H9 (cell line): ENCODE results near the gene KAT6B. TPM values are rescaled to one million over a fixed set of nuclear protein-coding genes. Genes with fewer than 3 reads are reported as not detected.

Experiments
- DNase-seq: peaks from one replicate; pipeline ENCODE4 v3.0.0-alpha.2; 2017
- H2AFZ ChIP-seq: one replicate; pipeline ENCODE4 v1.6.1; 2013; ENCODE audit warnings: mild to moderate bottlenecking, low read length, control low read depth, moderate library complexity
- H2AK5ac ChIP-seq: 2 replicates; pipeline ENCODE4 v1.6.1; 2013; ENCODE audit warnings: low read length, control low read depth, mixed read lengths; ENCODE audit not compliant: insufficient read length
- H2BK120ac ChIP-seq: one replicate; pipeline ENCODE4 v1.6.1; 2013; ENCODE audit warnings: low read depth, mild to moderate bottlenecking, low read length, control low read depth, inconsistent platforms; ENCODE audit not compliant: poor library complexity, severe bottlenecking
- H2BK12ac ChIP-seq: 2 replicates; pipeline ENCODE4 v1.6.1; 2013; ENCODE audit warnings: low read length, control low read depth, mixed read lengths, low read depth; ENCODE audit not compliant: insufficient read length
- H2BK15ac ChIP-seq: 2 replicates; pipeline ENCODE4 v1.6.1; 2013; ENCODE audit warnings: low read depth, low read length, control low read depth
- H2BK20ac ChIP-seq: one replicate; pipeline ENCODE4 v1.6.1; 2013; ENCODE audit warnings: low read depth, mild to moderate bottlenecking, low read length, control low read depth, inconsistent platforms; ENCODE audit not compliant: poor library complexity, severe bottlenecking
- H2BK5ac ChIP-seq: 2 replicates; pipeline ENCODE4 v1.6.1; 2013; ENCODE audit warnings: low read length, control low read depth, mixed read lengths; ENCODE audit not compliant: insufficient read length
- H3K14ac ChIP-seq: 2 replicates; pipeline ENCODE4 v1.6.1; 2013; ENCODE audit warnings: low read length, control low read depth; ENCODE audit not compliant: insufficient read depth
- H3K18ac ChIP-seq: 2 replicates; pipeline ENCODE4 v1.6.1; 2013; ENCODE audit warnings: low read depth, mild to moderate bottlenecking, mixed read lengths, low read length, control low read depth; ENCODE audit not compliant: insufficient read length
- H3K23ac ChIP-seq: 2 replicates; pipeline ENCODE4 v1.6.1; 2013; ENCODE audit warnings: low read length, control low read depth, mixed read lengths, low read depth; ENCODE audit not compliant: insufficient read length
- H3K23me2 ChIP-seq: 2 replicates; pipeline ENCODE4 v1.6.1; 2013; ENCODE audit warnings: low read depth, mild to moderate bottlenecking, mixed read lengths, low read length, control low read depth; ENCODE audit not compliant: insufficient read length, poor library complexity, severe bottlenecking
- H3K27ac ChIP-seq: 2 replicates; pipeline ENCODE4 v1.5.1; 2013; ENCODE audit warnings: low read length, control low read depth, mixed read lengths, low read depth; ENCODE audit not compliant: insufficient read length
- H3K27me3 ChIP-seq: 2 replicates; pipeline ENCODE4 v1.6.1; 2013; ENCODE audit warnings: low read length, control low read depth, inconsistent platforms; ENCODE audit not compliant: insufficient read depth
- H3K4ac ChIP-seq: 2 replicates; pipeline ENCODE4 v1.6.1; 2013; ENCODE audit warnings: low read depth, mild to moderate bottlenecking, control low read depth, inconsistent platforms, low read length, moderate library complexity
- H3K4me1 ChIP-seq: 2 replicates; pipeline ENCODE4 v1.6.1; 2013; ENCODE audit warnings: low read length, control low read depth, inconsistent platforms; ENCODE audit not compliant: insufficient read depth
- H3K4me2 ChIP-seq: 2 replicates; pipeline ENCODE4 v1.6.1; 2013; ENCODE audit warnings: low read length, control low read depth, mixed read lengths; ENCODE audit not compliant: insufficient read length, insufficient read depth
- H3K56ac ChIP-seq: 2 replicates; pipeline ENCODE4 v1.6.1; 2013; ENCODE audit warnings: low read depth, mild to moderate bottlenecking, mixed read lengths, low read length, control low read depth; ENCODE audit not compliant: insufficient read length
- H3K79me1 ChIP-seq: 2 replicates; pipeline ENCODE4 v1.6.1; 2013; ENCODE audit warnings: low read depth, mild to moderate bottlenecking, moderate library complexity, low read length, control low read depth, inconsistent platforms; ENCODE audit not compliant: insufficient read depth, poor library complexity, severe bottlenecking
- H3K79me2 ChIP-seq: 2 replicates; pipeline ENCODE4 v1.6.1; 2013; ENCODE audit warnings: low read length, control low read depth, inconsistent platforms; ENCODE audit not compliant: insufficient read depth
- H3K9ac ChIP-seq: 2 replicates; pipeline ENCODE4 v1.6.1; 2013; ENCODE audit warnings: low read length, control low read depth, mixed read lengths; ENCODE audit not compliant: insufficient read length; ENCODE audit errors: extremely low read depth
- H3K9me3 ChIP-seq: one replicate; pipeline ENCODE4 v1.6.1; 2013; ENCODE audit warnings: low read depth, low read length, inconsistent platforms; ENCODE audit not compliant: control insufficient read depth
- H3T11ph ChIP-seq: one replicate; pipeline ENCODE4 v1.6.1; 2013; ENCODE audit warnings: mild to moderate bottlenecking, low read length, control low read depth, inconsistent platforms
- H4K20me1 ChIP-seq: one replicate; pipeline ENCODE4 v1.6.1; 2013; ENCODE audit not compliant: control insufficient read depth, insufficient read length, insufficient read depth
- H4K5ac ChIP-seq: 2 replicates; pipeline ENCODE4 v1.6.1; 2013; ENCODE audit warnings: low read depth, mild to moderate bottlenecking, mixed read lengths, low read length, control low read depth; ENCODE audit not compliant: insufficient read length
- H4K8ac ChIP-seq: replicated peaks from 2 replicates; pipeline ENCODE4 v1.6.1; 2013; ENCODE audit warnings: low read length, control low read depth, mixed read lengths, low read depth; ENCODE audit not compliant: insufficient read length
- H4K91ac ChIP-seq: 2 replicates; pipeline ENCODE4 v1.6.1; 2013; ENCODE audit warnings: low read depth, mild to moderate bottlenecking, moderate library complexity, mixed read lengths, low read length, control low read depth; ENCODE audit not compliant: insufficient read length
- H3K27ac Mint-ChIP-seq, 3 experiments: 2 replicates in 2 of 3; 3 replicates in 1 of 3; pipeline ENCODE4 v1.8.0; 2020 to 2021; ENCODE audit warnings: mixed read lengths in 3 of 3, mild to moderate bottlenecking in 1 of 3, moderate library complexity in 1 of 3
- H3K27me3 Mint-ChIP-seq: 2 replicates; pipeline ENCODE4 v1.8.0; 2021; ENCODE audit warnings: low read depth, mild to moderate bottlenecking, moderate library complexity, mixed read lengths
- H3K36me3 Mint-ChIP-seq, 3 experiments: 2 replicates in 2 of 3; 3 replicates in 1 of 3; pipeline ENCODE4 v1.8.0; 2020 to 2021; ENCODE audit warnings: low read depth in 3 of 3, mixed read lengths in 3 of 3; ENCODE audit not compliant: insufficient read depth in 1 of 3
- H3K4me1 Mint-ChIP-seq, 2 experiments: 2 replicates each; pipeline ENCODE4 v1.8.0; 2020; ENCODE audit warnings: mixed read lengths in 2 of 2
- H3K4me3 Mint-ChIP-seq, 2 experiments: 2 replicates in 1 of 2; 3 replicates in 1 of 2; pipeline ENCODE4 v1.8.0; 2020 to 2021; ENCODE audit warnings: mild to moderate bottlenecking in 2 of 2, mixed read lengths in 2 of 2, moderate library complexity in 1 of 2
- H3K9me3 Mint-ChIP-seq, 2 experiments: 2 replicates in 1 of 2; 3 replicates in 1 of 2; pipeline ENCODE4 v1.8.0; 2020; ENCODE audit warnings: mild to moderate bottlenecking in 2 of 2, mixed read lengths in 2 of 2, moderate library complexity in 1 of 2
- WGBS: extraction: QIAGEN DNeasy Blood & Tissue Kit; methylation state at CpG from one replicate; pipeline ENCODE4 v1.1.7; 2013; ENCODE audit warnings: missing lambda C conversion rate, low lambda C conversion rate, mixed read lengths; ENCODE audit not compliant: insufficient read length; ENCODE audit errors: extremely low coverage; 5-methylcytosine and 5-hydroxymethylcytosine counted together
- total RNA-seq: library from RNA; stranded (reverse); gene quantifications from 2 replicates; pipeline ENCODE4 v1.2.1, GENCODE V29; 2021
- TF ChIP-seq, protein P1 (sequence below): fragments of 200-600 bp; sonication (generic); conservative IDR thresholded peaks from 3 replicates; pipeline ENCODE4 v1.8.0; 2021; ENCODE audit warnings: antibody characterized with exemption, mild to moderate bottlenecking

The KAT6B gene
- total RNA-seq, 1 experiment from 2014 or later, result 34.2 TPM

- H3K9me3 Mint-ChIP-seq, result no peaks in the 10 kb centered on the region
- Histone ChIP-seq H4K5ac (no peak overlapping the region), H3K27me3 (no peaks in the 10 kb centered on the region), H2AFZ (no peak overlapping the region), H3K23me2 (no peaks in the 10 kb centered on the region), H2BK5ac (no peak overlapping the region), H3K4me1 (no peaks in the 10 kb centered on the region), H4K20me1 (no peaks in the 10 kb centered on the region), H3K4ac (no peak overlapping the region), H2BK120ac (no peak overlapping the region), H3K14ac (no peak overlapping the region; the same call in 1 of the 2 replicates), H2BK20ac (no peak overlapping the region), H3K18ac (no peak overlapping the region), H3K79me2 (no peaks in the 10 kb centered on the region), H3K23ac (no peak overlapping the region), H3K9me3 (no peaks in the 10 kb centered on the region), H3K27ac (no peak overlapping the region), H3K4me2 (no peak overlapping the region), H2BK12ac (no peak overlapping the region), H3K9ac (no peak overlapping the region), H2AK5ac (no peak overlapping the region), H3K56ac (no peak overlapping the region), H3K79me1 (no peaks in the 10 kb centered on the region), H3T11ph (no peak overlapping the region), H2BK15ac (no peak overlapping the region), H4K8ac (no peak overlapping the region), H4K91ac (no peak overlapping the region)
- no peaks in the 10 kb centered on the region; a peak in 1 of 7 replicates for H3K36me3 Mint-ChIP-seq
- H3K27me3 Mint-ChIP-seq, result no peaks in the 10 kb centered on the region
- TF ChIP-seq, protein P1, sequence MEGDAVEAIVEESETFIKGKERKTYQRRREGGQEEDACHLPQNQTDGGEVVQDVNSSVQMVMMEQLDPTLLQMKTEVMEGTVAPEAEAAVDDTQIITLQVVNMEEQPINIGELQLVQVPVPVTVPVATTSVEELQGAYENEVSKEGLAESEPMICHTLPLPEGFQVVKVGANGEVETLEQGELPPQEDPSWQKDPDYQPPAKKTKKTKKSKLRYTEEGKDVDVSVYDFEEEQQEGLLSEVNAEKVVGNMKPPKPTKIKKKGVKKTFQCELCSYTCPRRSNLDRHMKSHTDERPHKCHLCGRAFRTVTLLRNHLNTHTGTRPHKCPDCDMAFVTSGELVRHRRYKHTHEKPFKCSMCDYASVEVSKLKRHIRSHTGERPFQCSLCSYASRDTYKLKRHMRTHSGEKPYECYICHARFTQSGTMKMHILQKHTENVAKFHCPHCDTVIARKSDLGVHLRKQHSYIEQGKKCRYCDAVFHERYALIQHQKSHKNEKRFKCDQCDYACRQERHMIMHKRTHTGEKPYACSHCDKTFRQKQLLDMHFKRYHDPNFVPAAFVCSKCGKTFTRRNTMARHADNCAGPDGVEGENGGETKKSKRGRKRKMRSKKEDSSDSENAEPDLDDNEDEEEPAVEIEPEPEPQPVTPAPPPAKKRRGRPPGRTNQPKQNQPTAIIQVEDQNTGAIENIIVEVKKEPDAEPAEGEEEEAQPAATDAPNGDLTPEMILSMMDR, result no peak
- WGBS, result no CpG with 5 or more reads among the region's 10 CpGs
- DNase-seq, result no peak
- H3K27ac Mint-ChIP-seq, result no peak overlapping the region
- no peak overlapping the region for H3K4me3 Mint-ChIP-seq
- peaks cover 7% of the 10 kb centered on the region in 2 experiments; a peak in 2 of 4 replicates for H3K4me1 Mint-ChIP-seq
Observed at GRCh38 chr10:75035975-75036708, 209.7 kb downstream of the KAT6B start.
